Adrenal gland (tissue), 12 donors: ENCODE results near the gene CDC25B. TPM values are rescaled to one million over a fixed set of nuclear protein-coding genes. Genes with fewer than 3 reads are reported as not detected.

Source experiments
- DNase-seq, 7 donors: peaks; one replicate each; pipeline ENCODE4 v3.0.0-alpha.2; 2019 to 2020
- H3K27ac ChIP-seq, 5 donors: fragments of 200-600 bp; sonication (generic) in 4 of 5; 1 replicate in 3 of 5; 2 replicates in 2 of 5; pipeline versions ENCODE4 v1.5.1 to v1.8.0; 2016 to 2020; ENCODE audit warnings: mild to moderate bottlenecking in 1 of 5
- H3K27me3 ChIP-seq: fragments of 200-600 bp; 2 replicates; pipeline ENCODE4 v1.8.0; 2021
- H3K36me3 ChIP-seq, 2 donors: fragments of 200-600 bp; replicated peaks in 1 of 2; 1 replicate in 1 of 2; 2 replicates in 1 of 2; pipeline versions ENCODE4 v1.5.1 to v1.8.0; 2018 to 2022
- H3K4me1 ChIP-seq, 2 donors: fragments of 200-600 bp; replicated peaks in 1 of 2; 1 replicate in 1 of 2; 2 replicates in 1 of 2; pipeline versions ENCODE4 v1.5.1 to v1.8.0; 2018 to 2021
- H3K4me3 ChIP-seq, 4 donors: fragments of 200-600 bp; sonication (generic) in 3 of 4; one replicate each; pipeline ENCODE4 v1.5.1; 2016 to 2018
- H3K9me3 ChIP-seq, 3 donors: fragments of 200-600 bp; sonication (generic) in 1 of 3; replicated peaks in 1 of 3; 1 replicate in 2 of 3; 2 replicates in 1 of 3; pipeline versions ENCODE4 v1.5.1 to v1.8.0; 2016 to 2021
- POLR2A ChIP-seq, 2 donors: fragments of 450-650 bp; IDR thresholded peaks; one replicate each; pipeline ENCODE4 v1.6.1; 2017; ENCODE audit warnings: antibody characterized with exemption in 2 of 2, mild to moderate bottlenecking in 2 of 2, moderate library complexity in 1 of 2
- WGBS, 4 donors: extraction: QIAGEN DNeasy Blood & Tissue Kit in 2 of 4; methylation state at CpG; one replicate each; pipeline versions ENCODE4 v1.1.5 to v1.1.7; 2013 to 2017; 5-methylcytosine and 5-hydroxymethylcytosine counted together
- intact Hi-C, 2 donors: fragments of 100-400 bp; cut with DNase I; formaldehyde crosslinking; loops; one replicate each; pipeline versions ENCODE4 v1.14.1 to v1.15.0; 2022 to 2023
- polyA plus RNA-seq, 3 donors: library from polyadenylated mRNA; stranded (reverse); fragments of 200-250 nt in 2 of 3; fragments of 350-450 nt in 1 of 3; fragmentation: Illumina TruSeq in 1 of 3; extraction: RNeasy Lipid Tissue Mini Kit (QIAGEN cat#74804) in 1 of 3; gene quantifications; one replicate each; pipeline ENCODE4 v1.2.3, GENCODE V29; 2013 to 2014
- total RNA-seq, 9 donors: library from RNA; depleted of rRNA in 4 of 9; stranded (reverse); fragments of >200 nt in 4 of 9; fragments of 120-200 nt in 1 of 9; fragmentation: NEBNext Ultra II Directional in 1 of 9; extraction: Animal tissue kit (Norgen Biotek cat#: 25700) in 1 of 9; gene quantifications; one replicate each; pipeline versions ENCODE4 v1.1.0 to v1.2.4, GENCODE V29; 2013 to 2023
- TF ChIP-seq, protein P1 (sequence below), 6 experiments: fragments of 450-650 bp in 4 of 6; fragments of 200-600 bp in 2 of 6; sonication (generic) in 1 of 6; IDR thresholded peaks; 1 replicate in 5 of 6; 2 replicates in 1 of 6; pipeline versions ENCODE4 v1.5.1 to v1.8.0; 2016 to 2021; ENCODE audit warnings: antibody characterized with exemption in 6 of 6, mild to moderate bottlenecking in 2 of 6, moderate library complexity in 1 of 6
- donor health status: healthy with polysubstance abuse.
- donor health status: Bipolar disorder and iron deficiency.
- donor health status: DM: yes; HTN: yes; CAD: no.
- donor health status: DM: no; HTN: no; CAD: no.
- donor health status: DM: no; HTN: no; CAD: no.
- donor health status: DM: yes; HTN: yes; CAD: no.

Gene CDC25B
- total and polyA plus RNA-seq, 12 donors: 5.5 to 61.7 (median 14.7) TPM

DNA sequence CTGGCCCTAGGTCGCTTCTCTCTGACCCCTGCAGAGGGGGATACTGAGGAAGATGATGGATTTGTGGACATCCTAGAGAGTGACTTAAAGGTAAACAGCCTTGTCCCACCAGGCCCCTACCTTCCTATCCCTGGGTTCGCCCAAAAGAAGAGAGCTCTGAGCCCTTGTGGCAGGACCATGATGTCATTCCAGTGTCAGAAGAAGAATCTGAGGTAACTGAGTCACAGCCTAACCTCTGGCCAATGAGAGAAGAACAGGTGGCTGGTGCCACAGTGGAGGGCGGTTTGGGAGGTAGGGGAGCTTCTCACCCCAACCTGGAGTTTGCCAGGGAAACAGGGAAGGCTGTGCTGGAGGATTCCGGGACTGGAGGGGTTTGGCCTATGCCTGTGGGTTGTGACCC is 5.2 kb downstream of the CDC25B start:
- DNase-seq: no peak
- peaks cover 0 to 46% of the 10 kb centered on the region in 2 donors for H3K36me3 ChIP-seq
- intact Hi-C loops: no loop called here
- no peaks in the 10 kb centered on the region for H3K9me3 ChIP-seq
- TF ChIP-seq, protein P1, sequence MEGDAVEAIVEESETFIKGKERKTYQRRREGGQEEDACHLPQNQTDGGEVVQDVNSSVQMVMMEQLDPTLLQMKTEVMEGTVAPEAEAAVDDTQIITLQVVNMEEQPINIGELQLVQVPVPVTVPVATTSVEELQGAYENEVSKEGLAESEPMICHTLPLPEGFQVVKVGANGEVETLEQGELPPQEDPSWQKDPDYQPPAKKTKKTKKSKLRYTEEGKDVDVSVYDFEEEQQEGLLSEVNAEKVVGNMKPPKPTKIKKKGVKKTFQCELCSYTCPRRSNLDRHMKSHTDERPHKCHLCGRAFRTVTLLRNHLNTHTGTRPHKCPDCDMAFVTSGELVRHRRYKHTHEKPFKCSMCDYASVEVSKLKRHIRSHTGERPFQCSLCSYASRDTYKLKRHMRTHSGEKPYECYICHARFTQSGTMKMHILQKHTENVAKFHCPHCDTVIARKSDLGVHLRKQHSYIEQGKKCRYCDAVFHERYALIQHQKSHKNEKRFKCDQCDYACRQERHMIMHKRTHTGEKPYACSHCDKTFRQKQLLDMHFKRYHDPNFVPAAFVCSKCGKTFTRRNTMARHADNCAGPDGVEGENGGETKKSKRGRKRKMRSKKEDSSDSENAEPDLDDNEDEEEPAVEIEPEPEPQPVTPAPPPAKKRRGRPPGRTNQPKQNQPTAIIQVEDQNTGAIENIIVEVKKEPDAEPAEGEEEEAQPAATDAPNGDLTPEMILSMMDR (IDR thresholded peaks at IDR 0.05): no peak
- no peak for TF ChIP-seq POLR2A (IDR thresholded peaks at IDR 0.05)
- H3K4me3 ChIP-seq: no peak overlapping the region
- no peak overlapping the region for H3K27ac ChIP-seq
- WGBS, 4 donors: 95 to 100% (median 96%) methylated on average over 4 of the region's 4 CpGs
- H3K27me3 ChIP-seq: no peaks in the 10 kb centered on the region
- H3K4me1 ChIP-seq: peaks cover 6 to 28% of the 10 kb centered on the region in 2 donors

DNA sequence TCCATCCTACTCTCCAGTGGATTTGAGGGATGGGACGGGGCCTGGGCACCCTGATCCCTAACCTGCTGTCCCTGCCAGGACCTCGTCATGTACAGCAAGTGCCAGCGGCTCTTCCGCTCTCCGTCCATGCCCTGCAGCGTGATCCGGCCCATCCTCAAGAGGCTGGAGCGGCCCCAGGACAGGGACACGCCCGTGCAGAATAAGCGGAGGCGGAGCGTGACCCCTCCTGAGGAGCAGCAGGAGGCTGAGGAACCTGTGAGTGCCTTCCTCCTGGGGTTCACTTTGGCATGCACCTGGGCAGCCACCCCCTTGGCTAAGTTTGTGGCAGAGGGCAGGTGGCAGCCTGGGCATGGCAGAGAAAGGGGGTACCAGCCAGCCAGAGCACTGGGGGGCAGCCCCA is 5.7 kb downstream of the CDC25B start:
- H3K9me3 ChIP-seq: no peaks in the 10 kb centered on the region
- WGBS, 4 donors: 92 to 96% (median 95%) methylated on average over 11 to 13 of the region's 13 CpGs
- DNase-seq: peak in 1 of 7 donors; percentile 21
- intact Hi-C loops: no loop called here
- H3K27ac ChIP-seq: no peak overlapping the region
- no peak overlapping the region for H3K4me3 ChIP-seq
- no peaks in the 10 kb centered on the region for H3K27me3 ChIP-seq
- peaks cover 0 to 46% of the 10 kb centered on the region in 2 donors for H3K36me3 ChIP-seq
- peaks cover 12 to 28% of the 10 kb centered on the region in 2 donors for H3K4me1 ChIP-seq
- no peak for TF ChIP-seq POLR2A (IDR thresholded peaks at IDR 0.05)

DNA sequence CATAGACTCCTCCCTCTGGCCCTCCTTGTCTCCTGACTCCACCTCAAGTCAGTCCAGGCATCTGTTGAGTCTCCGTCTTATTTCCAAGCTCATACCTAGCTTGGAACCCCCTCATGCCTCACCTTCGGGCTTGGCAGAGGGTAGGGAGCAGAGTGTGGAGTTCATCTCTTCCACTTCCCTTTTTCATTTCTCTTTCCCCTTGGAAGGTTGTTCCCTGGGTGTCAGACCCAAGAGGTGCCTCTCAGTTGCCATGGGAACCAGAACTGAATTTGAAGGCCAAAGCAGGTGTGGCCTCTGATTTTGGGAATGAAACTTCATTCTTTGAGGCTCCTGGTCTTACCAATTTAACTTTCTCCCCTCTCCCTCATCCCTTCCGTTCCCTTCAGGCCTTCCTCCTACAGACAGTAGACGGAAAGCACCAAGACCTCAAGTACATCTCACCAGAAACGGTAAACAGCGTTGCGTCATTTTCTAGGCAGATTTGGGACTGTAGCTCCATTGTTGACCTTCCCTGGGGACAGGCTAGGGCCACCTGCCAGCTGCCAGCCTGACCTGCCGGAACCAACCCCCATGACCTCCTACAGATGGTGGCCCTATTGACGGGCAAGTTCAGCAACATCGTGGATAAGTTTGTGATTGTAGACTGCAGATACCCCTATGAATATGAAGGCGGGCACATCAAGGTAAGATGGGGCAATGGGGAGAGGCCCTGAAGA is 6.6 kb downstream of the CDC25B start:
- H3K36me3 ChIP-seq: peaks cover 0 to 46% of the 10 kb centered on the region in 2 donors
- intact Hi-C loops: no loop called here
- H3K4me1 ChIP-seq: peaks cover 20 to 28% of the 10 kb centered on the region in 2 donors

DNA sequence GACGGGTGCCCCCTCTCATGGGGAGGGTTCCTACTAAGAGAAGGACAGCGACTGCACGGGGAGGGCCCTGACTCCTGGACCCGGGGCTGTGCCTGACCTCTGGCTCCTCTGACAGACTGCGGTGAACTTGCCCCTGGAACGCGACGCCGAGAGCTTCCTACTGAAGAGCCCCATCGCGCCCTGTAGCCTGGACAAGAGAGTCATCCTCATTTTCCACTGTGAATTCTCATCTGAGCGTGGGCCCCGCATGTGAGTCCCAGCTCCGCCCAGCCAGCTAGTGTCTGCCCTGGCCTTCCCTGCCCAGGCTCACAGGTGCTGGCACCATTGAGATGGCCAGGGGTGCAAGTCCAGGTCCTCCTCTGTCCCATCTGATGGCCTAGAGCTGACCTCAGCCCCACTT is 7.2 kb downstream of the CDC25B start:
- TF ChIP-seq POLR2A (IDR thresholded peaks at IDR 0.05): no peak
- TF ChIP-seq, protein P1 (IDR thresholded peaks at IDR 0.05): no peak
- DNase-seq: no peak
- H3K27me3 ChIP-seq: no peaks in the 10 kb centered on the region
- H3K36me3 ChIP-seq: peaks cover 0 to 46% of the 10 kb centered on the region in 2 donors
- H3K4me3 ChIP-seq: no peak overlapping the region
- 90 to 98% (median 97%) methylated on average over 9 to 14 of the region's 14 CpGs for WGBS, 4 donors
- no peak overlapping the region for H3K27ac ChIP-seq
- no peaks in the 10 kb centered on the region for H3K9me3 ChIP-seq
- H3K4me1 ChIP-seq: peaks cover 26 to 33% of the 10 kb centered on the region in 2 donors
- intact Hi-C loops: no loop called here

More for the DNA sequence above, 6.6 kb downstream of the CDC25B start:
- no peak for DNase-seq
- 86 to 92% (median 88%) methylated on average over 11 of the region's 11 CpGs for WGBS, 4 donors
- Histone ChIP-seq H3K27ac (no peak overlapping the region), H3K4me3 (no peak overlapping the region), H3K9me3 (no peaks in the 10 kb centered on the region), H3K27me3 (no peaks in the 10 kb centered on the region)
- TF ChIP-seq, protein P1 (IDR thresholded peaks at IDR 0.05): no peak
- no peak for TF ChIP-seq POLR2A (IDR thresholded peaks at IDR 0.05)

DNA sequence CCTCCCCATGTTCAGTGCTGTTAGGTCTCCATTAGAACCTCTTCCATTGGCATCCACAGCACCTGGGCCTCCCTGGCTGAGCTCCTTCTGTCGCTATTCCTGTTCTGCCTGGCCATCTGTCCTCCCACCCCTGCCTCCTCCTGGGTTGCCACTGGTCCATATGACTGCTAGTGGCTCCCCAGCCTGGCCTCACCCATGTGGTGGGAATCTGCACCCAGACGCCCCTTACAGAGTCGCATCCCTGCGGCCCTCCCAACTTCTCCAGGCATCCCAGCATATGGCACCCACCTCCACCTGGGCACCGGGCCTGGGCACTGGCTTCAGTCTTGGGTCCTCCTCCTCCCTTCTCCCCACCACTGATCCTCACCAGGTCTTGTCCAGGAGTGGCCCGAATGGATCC is 7.7 kb downstream of the CDC25B start:
- WGBS, 4 donors: 81 to 98% (median 88%) methylated on average over 5 to 6 of the region's 6 CpGs
- H3K27ac ChIP-seq: no peak overlapping the region
- TF ChIP-seq, protein P1 (IDR thresholded peaks at IDR 0.05): no peak
- no peak for TF ChIP-seq POLR2A (IDR thresholded peaks at IDR 0.05)

More for the DNA sequence above, 7.7 kb downstream of the CDC25B start:
- Histone ChIP-seq H3K4me3 (no peak overlapping the region), H3K9me3 (no peaks in the 10 kb centered on the region), H3K27me3 (no peaks in the 10 kb centered on the region), H3K4me1 (peaks cover 29 to 37% of the 10 kb centered on the region in 2 donors), H3K36me3 (peaks cover 0 to 46% of the 10 kb centered on the region in 2 donors)
- intact Hi-C loops: no loop called here
- no peak for DNase-seq
